ENCODE measurements around the gene ANKRD12. TPM values are rescaled to one million over a fixed set of nuclear protein-coding genes. Genes with fewer than 3 reads are reported as not detected.

Gene ANKRD12
- total and polyA plus RNA-seq, 7 experiments from 2014 or later = 48.7 to 274 (median 154) TPM

DNA sequence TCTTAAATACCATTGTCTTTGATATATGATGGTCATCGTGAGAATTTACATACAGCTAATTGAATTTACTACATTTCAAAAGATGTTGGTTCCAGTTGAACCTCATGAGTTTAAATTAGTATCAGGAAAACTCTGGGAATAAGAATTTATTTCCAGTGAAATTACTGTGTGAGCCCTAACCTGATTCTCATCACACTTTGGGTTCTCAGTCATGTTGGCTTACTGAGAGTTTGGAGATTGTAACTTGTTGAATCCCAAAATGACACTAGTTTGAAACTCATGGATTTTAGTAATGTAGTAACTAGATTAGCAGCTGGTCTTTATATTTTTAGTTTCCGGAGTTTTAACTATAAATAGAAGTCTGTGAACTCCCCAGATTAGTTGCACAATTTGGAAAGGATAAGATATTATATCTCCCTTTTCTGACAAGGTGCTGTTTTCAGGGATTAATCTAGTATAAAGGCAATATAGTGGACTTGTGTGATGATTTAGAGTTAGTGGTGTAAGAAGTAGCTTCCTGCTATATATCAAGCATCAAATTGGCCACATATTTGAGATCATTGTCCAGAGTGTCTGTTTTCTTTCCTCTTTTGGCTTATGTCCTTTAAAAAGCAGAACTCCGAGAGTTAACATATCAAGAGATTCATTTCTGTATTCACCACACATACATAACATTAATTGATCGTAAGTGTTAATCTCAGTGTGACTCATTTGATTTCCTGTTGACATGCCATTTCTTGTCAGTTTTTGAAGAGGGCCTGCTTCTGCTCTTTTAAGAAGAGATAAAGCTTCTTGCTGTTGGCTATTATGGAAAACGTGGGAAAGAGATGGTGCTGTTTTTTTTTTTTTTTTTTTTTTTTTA lies 18.4 kb upstream of the ANKRD12 start:
- Mint-ChIP-seq H3K4me1 (peaks cover 51 to 95% (median 87%) of the 10 kb centered on the region in 7 donors), H3K36me3 (peaks cover 0 to 26% (median 9%) of the 10 kb centered on the region in 5 donors), H3K27me3 (no peaks in the 10 kb centered on the region), H3K9me3 (no peaks in the 10 kb centered on the region), H3K4me3 (peak overlapping the region; percentile 56 to 97 (median 82)), H3K27ac (peak overlapping the region; percentile 92 to 98 (median 96))
- peak in 7 of 9 donors; percentile 28 to 66 (median 43) for DNase-seq
- Histone ChIP-seq H3K36me3 (ENCODE audit: control insufficient read depth in 2 of 3, insufficient read depth in 3 of 3, low read length in 3 of 3) (peaks cover 0 to 5% (median 0%) of the 10 kb centered on the region in 3 experiments), H3K9me3 (ENCODE audit: control insufficient read depth in 2 of 3, low read length in 3 of 3) (no peaks in the 10 kb centered on the region), H3K27ac (ENCODE audit: low read depth, low read length) (peak overlapping the region; percentile 77), H3K27me3 (ENCODE audit: control insufficient read depth in 2 of 2, insufficient read depth in 2 of 2, low read length in 2 of 2) (no peaks in the 10 kb centered on the region), H3K4me1 (ENCODE audit: control insufficient read depth in 2 of 2, insufficient read depth in 2 of 2, low read length in 2 of 2) (peaks cover 52 to 70% of the 10 kb centered on the region in 2 donors), H3K4me3 (ENCODE audit: low read length) (peak overlapping the region; percentile 32)
- POLR2A ChIA-PET = interaction anchor here (1.5 to 17.6 kb wide), 8 partner anchors 9 to 45 kb away, joined by 3 to 472 read pairs (median 19); partner anchors contain the start of genes ANKRD12 and NDUFV2
- CTCF ChIA-PET = interaction anchor here (1.5 to 3.3 kb wide), 5 partner anchors 8 to 29 kb away, joined by 4 to 27 read pairs (median 7); partner anchors contain the start of gene ANKRD12
- intact Hi-C loops (cut with micrococcal nuclease) = loop anchor here (1.0 to 2.0 kb wide), 9 partner anchors 8 to 45 kb away; partner anchors contain the start of genes ANKRD12 (in 2 of the 2) and NDUFV2 (in 1 of the 2)
- ATAC-seq = peak; percentile 72

DNA sequence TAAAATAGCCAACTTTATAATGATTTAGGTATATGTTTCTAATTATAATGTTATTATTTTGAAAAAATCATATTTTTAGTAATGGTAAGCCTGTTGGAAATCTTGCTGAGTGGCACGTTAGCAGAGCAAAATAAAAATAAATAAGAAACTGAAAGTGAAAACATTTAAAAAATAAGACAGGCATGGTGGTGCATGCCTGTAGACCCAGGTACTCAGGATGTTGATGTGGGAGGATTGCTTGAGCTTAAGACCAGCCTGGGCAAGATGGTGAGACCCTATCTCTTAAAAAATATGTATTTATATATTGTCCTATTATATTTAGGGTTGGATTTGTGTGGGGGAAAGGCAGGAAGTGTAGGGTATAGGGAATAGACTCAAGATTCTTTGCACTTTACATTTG lies 15.8 kb upstream of the ANKRD12 start:
- H3K36me3 ChIP-seq (ENCODE audit: control insufficient read depth in 2 of 3, insufficient read depth in 3 of 3, low read length in 3 of 3) = peaks cover 4 to 15% (median 12%) of the 10 kb centered on the region in 3 experiments

DNA sequence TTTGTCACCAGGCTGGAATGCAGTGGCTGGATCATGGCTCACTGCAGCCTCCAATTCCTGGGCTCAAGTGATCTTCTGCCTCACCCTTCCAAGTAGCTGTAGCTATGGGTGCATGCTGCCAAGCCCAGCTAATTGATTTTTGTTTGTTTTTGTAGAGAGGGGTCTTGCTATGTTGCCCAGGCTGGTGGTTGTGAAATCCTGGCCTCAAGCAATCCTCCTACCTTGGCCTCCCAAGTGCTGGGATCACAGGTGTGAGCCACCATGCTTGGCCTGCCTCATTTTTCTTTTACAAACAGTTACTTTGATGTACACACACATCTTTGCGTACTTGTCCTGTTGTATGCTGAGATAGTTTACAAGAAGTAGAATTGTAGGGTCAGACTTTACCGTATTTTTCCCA lies 13.1 kb upstream of the ANKRD12 start:
- POLR2A ChIA-PET = interaction anchor here (0.7 to 17.6 kb wide), 5 partner anchors 9 to 24 kb away, joined by 3 to 472 read pairs (median 5); partner anchors contain the start of genes ANKRD12 and NDUFV2
- Histone ChIP-seq H3K9me3 (ENCODE audit: control insufficient read depth in 2 of 3, low read length in 3 of 3) (no peaks in the 10 kb centered on the region), H3K27me3 (ENCODE audit: control insufficient read depth in 2 of 2, insufficient read depth in 2 of 2, low read length in 2 of 2) (no peaks in the 10 kb centered on the region), H3K4me1 (ENCODE audit: control insufficient read depth in 2 of 2, insufficient read depth in 2 of 2, low read length in 2 of 2) (peaks cover 29 to 37% of the 10 kb centered on the region in 2 donors), H3K4me3 (ENCODE audit: low read length) (no peak overlapping the region), H3K27ac (ENCODE audit: low read depth, low read length) (no peak overlapping the region), H3K36me3 (ENCODE audit: control insufficient read depth in 2 of 3, insufficient read depth in 3 of 3, low read length in 3 of 3) (peaks cover 15 to 38% (median 25%) of the 10 kb centered on the region in 3 experiments)
- peak overlapping the region in 3 of 9 donors; percentile 40 to 75 (median 45) for H3K27ac Mint-ChIP-seq
- ATAC-seq (no peak), DNase-seq (no peak)
- intact Hi-C loops (cut with micrococcal nuclease) = no loop called here
- peak overlapping the region in 3 of 10 donors; percentile 10 to 15 (median 13) for H3K4me3 Mint-ChIP-seq
- peaks cover 0 to 2% (median 0%) of the 10 kb centered on the region in 11 donors for H3K9me3 Mint-ChIP-seq
- CTCF ChIA-PET = interaction anchor here (0.8 to 2.2 kb wide), 2 partner anchors 9 to 16 kb away, joined by 3 to 7 read pairs; no protein-coding TSS in a partner anchor
- H3K27me3 Mint-ChIP-seq = no peaks in the 10 kb centered on the region
- peaks cover 25 to 81% (median 51%) of the 10 kb centered on the region in 7 donors for H3K4me1 Mint-ChIP-seq
- H3K36me3 Mint-ChIP-seq = peaks cover 5 to 33% (median 31%) of the 10 kb centered on the region in 5 donors

More for the DNA sequence above, 15.8 kb upstream of the ANKRD12 start:
- Mint-ChIP-seq H3K27me3 (no peaks in the 10 kb centered on the region), H3K27ac (peak overlapping the region; percentile 36 to 95 (median 91)), H3K36me3 (peaks cover 0 to 35% (median 18%) of the 10 kb centered on the region in 5 donors), H3K4me1 (peaks cover 41 to 86% (median 72%) of the 10 kb centered on the region in 7 donors), H3K9me3 (peaks cover 0 to 2% (median 0%) of the 10 kb centered on the region in 11 donors), H3K4me3 (peak overlapping the region; percentile 2 to 88 (median 58))
- no peak overlapping the region for H3K4me3 ChIP-seq (ENCODE audit: low read length)
- H3K4me1 ChIP-seq (ENCODE audit: control insufficient read depth in 2 of 2, insufficient read depth in 2 of 2, low read length in 2 of 2) = peaks cover 45 to 63% of the 10 kb centered on the region in 2 donors
- ATAC-seq (peak; percentile 21), DNase-seq (peak in 5 of 9 donors; percentile 35 to 46 (median 40))
- H3K27ac ChIP-seq (ENCODE audit: low read depth, low read length) = peak overlapping the region; percentile 67
- H3K9me3 ChIP-seq (ENCODE audit: control insufficient read depth in 2 of 3, low read length in 3 of 3) = no peaks in the 10 kb centered on the region
- H3K27me3 ChIP-seq (ENCODE audit: control insufficient read depth in 2 of 2, insufficient read depth in 2 of 2, low read length in 2 of 2) = no peaks in the 10 kb centered on the region
- ChIA-PET POLR2A (interaction anchor here (1.0 to 17.6 kb wide), 5 partner anchors 10 to 30 kb away, joined by 3 to 472 read pairs (median 3); partner anchors contain the start of genes ANKRD12 and NDUFV2), CTCF (interaction anchor here (0.8 to 1.9 kb wide), 2 partner anchors 14 to 16 kb away, joined by 3 to 9 read pairs; partner anchors contain the start of gene ANKRD12)
- intact Hi-C loops (cut with micrococcal nuclease) = no loop called here

DNA sequence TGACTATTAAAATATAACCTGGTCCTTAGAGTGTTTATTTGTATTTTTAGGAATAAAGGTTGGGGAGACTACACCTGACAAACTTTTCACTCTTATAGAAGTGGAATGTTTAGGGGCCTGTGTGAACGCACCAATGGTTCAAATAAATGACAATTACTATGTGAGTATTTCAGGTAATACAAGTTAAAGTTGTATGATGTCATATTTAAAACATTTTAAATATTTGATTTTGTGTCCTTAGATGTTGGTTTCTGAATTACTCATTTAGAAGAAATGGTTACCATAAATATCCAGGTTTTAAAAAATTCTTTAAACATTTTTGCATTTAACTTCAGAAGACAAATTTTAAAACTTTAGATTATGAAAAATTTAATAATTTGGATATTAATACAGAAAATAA lies 11.8 kb upstream of the ANKRD12 start:
- Histone ChIP-seq H3K4me1 (ENCODE audit: control insufficient read depth in 2 of 2, insufficient read depth in 2 of 2, low read length in 2 of 2) (peaks cover 16 to 24% of the 10 kb centered on the region in 2 donors), H3K4me3 (ENCODE audit: low read length) (no peak overlapping the region), H3K9me3 (ENCODE audit: control insufficient read depth in 2 of 3, low read length in 3 of 3) (no peaks in the 10 kb centered on the region), H3K27me3 (ENCODE audit: control insufficient read depth in 2 of 2, insufficient read depth in 2 of 2, low read length in 2 of 2) (no peaks in the 10 kb centered on the region), H3K36me3 (ENCODE audit: control insufficient read depth in 2 of 3, insufficient read depth in 3 of 3, low read length in 3 of 3) (peaks cover 15 to 51% (median 28%) of the 10 kb centered on the region in 3 experiments), H3K27ac (ENCODE audit: low read depth, low read length) (no peak overlapping the region)
- peak overlapping the region in 2 of 9 donors; percentile 10 to 76 for H3K27ac Mint-ChIP-seq
- H3K27me3 Mint-ChIP-seq = no peaks in the 10 kb centered on the region
- H3K9me3 Mint-ChIP-seq = peaks cover 0 to 2% (median 0%) of the 10 kb centered on the region in 11 donors
- H3K4me1 Mint-ChIP-seq = peaks cover 22 to 79% (median 51%) of the 10 kb centered on the region in 7 donors
- intact Hi-C loops (cut with micrococcal nuclease) = no loop called here
- CTCF ChIA-PET = no interaction called here
- H3K36me3 Mint-ChIP-seq = peaks cover 5 to 41% (median 36%) of the 10 kb centered on the region in 5 donors
- DNase-seq = no peak
- no peak for ATAC-seq
- no peak overlapping the region for H3K4me3 Mint-ChIP-seq
- POLR2A ChIA-PET = interaction anchor here (0.8 to 19.8 kb wide), 6 partner anchors 9 to 51 kb away, joined by 5 to 472 read pairs (median 54); partner anchors contain the start of genes ANKRD12 and NDUFV2

DNA sequence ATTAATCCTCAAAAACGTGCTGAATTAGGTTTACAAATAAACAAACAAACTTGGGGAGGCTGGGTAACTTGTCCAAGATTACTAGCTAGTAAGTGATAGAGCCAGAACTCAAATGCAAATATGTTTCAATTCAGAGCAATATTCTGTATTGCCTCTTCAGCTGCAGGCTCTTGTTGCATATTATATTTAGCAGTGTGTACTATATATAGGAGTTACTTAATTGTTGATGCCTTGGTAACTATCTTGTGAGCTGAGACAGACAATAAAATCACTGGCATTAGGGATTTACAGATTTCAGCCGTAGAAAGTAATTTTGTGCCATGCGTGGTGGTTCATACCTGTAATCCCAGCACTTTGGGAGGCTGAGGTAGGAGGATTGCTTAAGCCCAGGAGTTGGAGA lies 10.2 kb upstream of the ANKRD12 start:
- no peak for ATAC-seq
- Histone ChIP-seq H3K9me3 (ENCODE audit: control insufficient read depth in 2 of 3, low read length in 3 of 3) (no peaks in the 10 kb centered on the region), H3K36me3 (ENCODE audit: control insufficient read depth in 2 of 3, insufficient read depth in 3 of 3, low read length in 3 of 3) (peaks cover 15 to 56% (median 39%) of the 10 kb centered on the region in 3 experiments), H3K27me3 (ENCODE audit: control insufficient read depth in 2 of 2, insufficient read depth in 2 of 2, low read length in 2 of 2) (no peaks in the 10 kb centered on the region), H3K4me3 (ENCODE audit: low read length) (no peak overlapping the region), H3K4me1 (ENCODE audit: control insufficient read depth in 2 of 2, insufficient read depth in 2 of 2, low read length in 2 of 2) (peaks cover 3 to 12% of the 10 kb centered on the region in 2 donors), H3K27ac (ENCODE audit: low read depth, low read length) (no peak overlapping the region)
- Mint-ChIP-seq H3K4me3 (no peak overlapping the region), H3K4me1 (peaks cover 16 to 76% (median 49%) of the 10 kb centered on the region in 7 donors), H3K27me3 (no peaks in the 10 kb centered on the region), H3K36me3 (peaks cover 5 to 45% (median 38%) of the 10 kb centered on the region in 5 donors), H3K9me3 (peaks cover 0 to 2% (median 0%) of the 10 kb centered on the region in 11 donors), H3K27ac (peak overlapping the region in 5 of 9 donors; percentile 5 to 76 (median 43))
- no peak for DNase-seq
- intact Hi-C loops (cut with micrococcal nuclease) = loop anchor here in 1 of 2 donors (1.0 kb wide), 1 partner anchor 8 kb away; no protein-coding TSS in a partner anchor
- ChIA-PET CTCF (interaction anchor here (1.7 to 2.3 kb wide), 4 partner anchors 9 to 52 kb away, joined by 6 to 13 read pairs (median 7); no protein-coding TSS in a partner anchor), POLR2A (interaction anchor here (0.8 to 19.8 kb wide), 4 partner anchors 10 to 200 kb away, joined by 4 to 472 read pairs (median 54); partner anchors contain the start of genes ANKRD12 and NDUFV2)

All from naive thymus-derived CD4-positive, alpha-beta T cell (primary cell).